Colonic mucosa (tissue), 4 donors: ENCODE data around the gene SLC38A10. TPM values are rescaled to one million over a fixed set of nuclear protein-coding genes. Genes with fewer than 3 reads are reported as not detected.

Experiments used
- DNase-seq: peaks from one replicate; pipeline ENCODE4 v3.0.0-alpha.2; 2020
- H3K27ac ChIP-seq: fragments of 200-600 bp; one replicate; pipeline ENCODE4 v1.8.0; 2021
- H3K27me3 ChIP-seq: fragments of 200-600 bp; one replicate; pipeline ENCODE4 v1.8.0; 2021
- H3K36me3 ChIP-seq: fragments of 200-600 bp; one replicate; pipeline ENCODE4 v1.8.0; 2021
- H3K4me1 ChIP-seq: fragments of 200-600 bp; one replicate; pipeline ENCODE4 v1.8.0; 2021; ENCODE audit warnings: mild to moderate bottlenecking
- H3K4me3 ChIP-seq: fragments of 200-600 bp; one replicate; pipeline ENCODE4 v1.8.0; 2021
- H3K9ac ChIP-seq, 2 donors: one replicate each; pipeline ENCODE4 v1.7.0; 2013; ENCODE audit warnings: control low read depth in 2 of 2, low read depth in 2 of 2, low read length in 2 of 2
- H3K9me3 ChIP-seq: fragments of 200-600 bp; one replicate; pipeline ENCODE4 v1.8.0; 2021
- intact Hi-C: fragments of 100-400 bp; cut with DNase I; formaldehyde crosslinking; loops from one replicate; pipeline ENCODE4 v1.14.1; 2022
- total RNA-seq, 2 donors: library from RNA; stranded (reverse); fragmentation: NEBNext Ultra II Directional in 1 of 2; extraction: Animal tissue kit (Norgen Biotek cat#: 25700) in 1 of 2; gene quantifications; one replicate each; pipeline ENCODE4 v1.2.1, GENCODE V29; 2021
- TF ChIP-seq, protein P1 (sequence below): fragments of 200-600 bp; IDR thresholded peaks from one replicate; pipeline ENCODE4 v1.8.0; 2022; ENCODE audit warnings: antibody characterized with exemption, mild to moderate bottlenecking
- donor health status: healthy.
- donor health status: DM: no; HTN: no; CAD: no.
- donor health status: DM: no; HTN: no; CAD: no.

SLC38A10 gene
- total RNA-seq, 2 donors from 2014 or later, result 67.5 to 139 TPM

DNA sequence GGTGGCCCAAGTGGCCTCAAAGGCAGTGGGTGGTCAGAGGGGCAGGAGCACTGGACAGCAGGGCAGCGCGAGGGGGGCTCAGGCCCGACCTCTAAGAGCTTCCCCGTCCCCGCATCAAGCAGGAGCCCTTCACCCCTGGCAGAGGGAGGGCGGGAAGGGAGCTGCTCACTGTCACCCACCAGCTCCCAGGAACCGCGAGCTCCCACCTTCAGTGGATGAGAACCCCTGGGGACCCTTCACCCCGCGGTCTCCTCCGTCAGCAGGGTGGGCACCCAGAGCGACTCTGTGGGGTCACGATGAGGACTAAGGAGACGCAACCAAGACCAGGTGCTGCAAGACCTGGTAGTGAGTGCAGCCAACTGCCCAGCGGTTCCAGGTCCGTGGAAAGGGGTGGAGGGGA, 86.0 kb downstream of the SLC38A10 start:
- Histone ChIP-seq H3K27me3 (no peaks in the 10 kb centered on the region), H3K36me3 (no peaks in the 10 kb centered on the region), H3K4me3 (no peak overlapping the region), H3K27ac (no peak overlapping the region), H3K9me3 (no peaks in the 10 kb centered on the region), H3K4me1 (no peaks in the 10 kb centered on the region), H3K9ac (no peak overlapping the region)
- no peak for DNase-seq
- intact Hi-C loops, result no loop called here
- TF ChIP-seq, protein P1, sequence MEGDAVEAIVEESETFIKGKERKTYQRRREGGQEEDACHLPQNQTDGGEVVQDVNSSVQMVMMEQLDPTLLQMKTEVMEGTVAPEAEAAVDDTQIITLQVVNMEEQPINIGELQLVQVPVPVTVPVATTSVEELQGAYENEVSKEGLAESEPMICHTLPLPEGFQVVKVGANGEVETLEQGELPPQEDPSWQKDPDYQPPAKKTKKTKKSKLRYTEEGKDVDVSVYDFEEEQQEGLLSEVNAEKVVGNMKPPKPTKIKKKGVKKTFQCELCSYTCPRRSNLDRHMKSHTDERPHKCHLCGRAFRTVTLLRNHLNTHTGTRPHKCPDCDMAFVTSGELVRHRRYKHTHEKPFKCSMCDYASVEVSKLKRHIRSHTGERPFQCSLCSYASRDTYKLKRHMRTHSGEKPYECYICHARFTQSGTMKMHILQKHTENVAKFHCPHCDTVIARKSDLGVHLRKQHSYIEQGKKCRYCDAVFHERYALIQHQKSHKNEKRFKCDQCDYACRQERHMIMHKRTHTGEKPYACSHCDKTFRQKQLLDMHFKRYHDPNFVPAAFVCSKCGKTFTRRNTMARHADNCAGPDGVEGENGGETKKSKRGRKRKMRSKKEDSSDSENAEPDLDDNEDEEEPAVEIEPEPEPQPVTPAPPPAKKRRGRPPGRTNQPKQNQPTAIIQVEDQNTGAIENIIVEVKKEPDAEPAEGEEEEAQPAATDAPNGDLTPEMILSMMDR, result no peak

DNA sequence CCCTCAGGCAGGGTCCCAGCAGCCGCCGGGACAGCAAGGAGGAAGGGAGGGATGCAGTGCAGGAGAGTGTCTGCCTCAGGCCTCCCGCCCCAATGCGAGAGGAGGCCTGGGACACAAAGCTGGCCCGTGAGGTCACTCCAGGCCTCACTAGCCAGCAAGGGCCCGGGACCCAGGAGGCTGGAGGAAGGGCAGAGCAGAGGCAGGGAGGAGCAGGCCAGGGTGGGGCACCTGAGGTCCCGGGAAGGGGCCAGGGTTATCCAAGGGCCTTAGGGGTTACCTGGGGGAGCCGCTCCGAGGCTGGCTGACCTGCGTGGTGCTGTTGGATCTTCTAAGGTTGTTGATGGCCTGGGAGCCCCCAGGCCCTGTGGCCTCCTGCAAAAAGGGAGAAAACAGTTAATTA, 86.5 kb downstream of the SLC38A10 start:
- Histone ChIP-seq H3K27ac (no peak overlapping the region), H3K4me1 (no peaks in the 10 kb centered on the region), H3K9ac (no peak overlapping the region), H3K27me3 (no peaks in the 10 kb centered on the region), H3K36me3 (no peaks in the 10 kb centered on the region), H3K9me3 (no peaks in the 10 kb centered on the region), H3K4me3 (no peak overlapping the region)
- intact Hi-C loops, result no loop called here
- TF ChIP-seq, protein P1, result no peak
- no peak for DNase-seq

DNA sequence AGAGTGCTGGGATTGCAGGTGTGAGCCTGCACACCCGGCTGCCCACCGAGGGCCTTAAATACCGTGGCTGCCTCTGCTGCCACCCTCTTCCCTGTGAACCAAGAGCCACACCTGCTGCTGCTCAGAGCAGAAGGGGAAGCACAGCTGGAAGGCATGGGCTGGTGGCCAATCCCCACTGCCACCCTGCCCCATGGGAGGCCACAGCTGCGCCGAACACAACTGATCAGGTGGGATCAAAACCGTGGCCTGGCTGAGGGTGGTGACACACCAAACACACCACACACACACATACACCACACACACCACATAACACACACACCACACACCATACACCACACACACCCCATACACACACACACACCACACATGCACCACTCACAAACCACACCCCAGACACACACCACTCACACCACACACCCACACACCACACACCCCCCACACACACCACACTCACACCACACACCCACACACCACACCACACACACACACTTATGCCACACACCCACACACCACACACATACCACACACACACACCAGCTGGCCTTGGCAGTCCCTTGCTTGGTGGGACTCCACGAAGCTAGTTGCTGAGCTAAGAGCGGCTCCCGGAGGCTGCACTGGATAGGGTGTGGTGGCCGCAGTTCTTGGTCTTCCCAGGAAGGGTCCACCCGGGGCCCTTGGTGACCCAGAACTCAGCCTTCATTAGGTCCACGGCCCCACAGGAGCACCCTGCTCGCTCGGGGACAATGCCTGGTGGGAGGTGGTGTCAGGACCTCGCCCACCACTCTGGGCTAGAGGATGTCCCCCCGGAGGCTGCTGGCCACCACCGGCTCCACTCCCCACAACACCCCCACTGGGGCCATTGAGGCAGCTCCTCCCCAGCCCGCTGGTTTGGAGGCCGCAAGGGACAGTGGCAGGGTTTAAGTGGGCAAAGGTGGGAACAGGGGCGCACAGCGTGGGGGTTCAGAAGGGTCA, 87.2 kb downstream of the SLC38A10 start:
- Histone ChIP-seq H3K9ac (no peak overlapping the region), H3K27me3 (no peaks in the 10 kb centered on the region), H3K4me3 (no peak overlapping the region), H3K4me1 (no peaks in the 10 kb centered on the region), H3K36me3 (no peaks in the 10 kb centered on the region), H3K9me3 (no peaks in the 10 kb centered on the region), H3K27ac (no peak overlapping the region)
- DNase-seq, result no peak
- TF ChIP-seq, protein P1, result no peak
- intact Hi-C loops, result no loop called here

DNA sequence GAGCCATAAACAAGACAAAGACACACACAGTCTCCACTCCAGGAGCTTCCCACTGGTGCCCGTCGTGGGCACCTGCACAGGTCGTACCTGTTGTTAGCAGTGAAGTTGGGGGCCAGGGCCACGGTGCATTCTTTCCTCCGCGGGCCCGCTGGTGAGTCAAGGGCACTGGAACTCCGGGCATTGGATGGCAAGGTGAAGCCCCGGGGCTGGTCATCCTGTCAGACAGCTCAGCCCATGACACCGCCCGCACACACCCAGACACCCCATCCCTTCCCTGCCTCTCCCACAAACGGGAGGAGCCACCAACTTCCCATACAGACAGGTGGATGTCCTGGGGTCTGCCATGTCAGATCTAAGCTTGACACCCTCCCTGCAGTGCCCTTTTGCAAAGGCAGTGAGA, 88.5 kb downstream of the SLC38A10 start:
- TF ChIP-seq, protein P1, result no peak
- Histone ChIP-seq H3K36me3 (no peaks in the 10 kb centered on the region), H3K4me3 (no peak overlapping the region), H3K9me3 (no peaks in the 10 kb centered on the region), H3K9ac (no peak overlapping the region), H3K27me3 (no peaks in the 10 kb centered on the region), H3K4me1 (no peaks in the 10 kb centered on the region), H3K27ac (no peak overlapping the region)
- intact Hi-C loops, result no loop called here
- no peak for DNase-seq

DNA sequence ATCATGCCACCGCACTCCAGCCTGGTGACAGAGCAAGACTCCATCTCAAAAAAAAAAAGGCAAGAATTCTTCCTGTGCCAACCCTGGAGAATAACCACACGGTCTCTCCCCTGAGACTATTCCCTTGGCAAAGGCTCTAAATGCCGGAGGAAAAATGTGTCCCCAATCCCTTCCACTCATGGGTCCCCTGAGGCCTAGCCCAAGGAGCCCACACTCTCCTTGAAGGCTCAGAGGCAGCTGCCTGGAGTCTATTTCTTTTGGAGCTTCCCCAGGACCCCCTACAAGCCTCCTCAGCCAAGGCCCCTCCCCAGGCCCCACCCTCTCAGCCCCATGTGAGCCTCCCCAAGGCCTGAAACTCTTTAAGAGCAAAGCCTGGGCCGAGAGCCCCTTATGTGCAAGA, 88.9 kb downstream of the SLC38A10 start:
- Histone ChIP-seq H3K36me3 (no peaks in the 10 kb centered on the region), H3K9ac (no peak overlapping the region), H3K27ac (no peak overlapping the region), H3K4me3 (no peak overlapping the region), H3K9me3 (no peaks in the 10 kb centered on the region), H3K27me3 (no peaks in the 10 kb centered on the region), H3K4me1 (no peaks in the 10 kb centered on the region)
- TF ChIP-seq, protein P1, result no peak
- no peak for DNase-seq
- intact Hi-C loops, result no loop called here
